Hippocampal formation (tissue), 2 donors: ENCODE data around the gene COX7A2L.
"Not testable (repeated sequence)": the region's sequence is repeated elsewhere in the genome, so short reads cannot be mapped to it uniquely, and the experiment has no call there.

ENCODE experiments used
- DNase-seq, 2 donors: peaks; one replicate each; lab custom pipeline; 2025; lab: John Stamatoyannopoulos, UW

The COX7A2L gene

DNA sequence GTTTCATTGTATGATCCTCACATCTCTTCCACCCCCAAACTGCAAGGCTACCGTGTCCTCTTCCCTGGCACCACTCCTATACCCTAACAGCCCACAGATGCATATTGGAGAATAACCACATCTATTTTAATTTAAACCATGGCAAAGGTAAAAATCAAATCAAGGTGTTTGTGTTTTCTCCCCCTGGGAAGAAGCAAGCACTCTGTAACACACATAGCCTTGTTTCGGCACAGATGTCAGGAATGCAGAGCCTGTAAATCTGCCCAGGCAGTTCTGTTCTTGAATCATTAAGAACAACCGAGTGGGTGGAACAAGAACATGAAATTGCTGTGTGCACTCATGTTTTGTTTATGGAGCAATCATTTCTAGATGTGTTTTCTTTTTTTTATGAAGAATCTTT lies 6.8 kb upstream of the COX7A2L start:
- peak in 1 of 2 donors; percentile 36 for DNase-seq

GRCh38 chr2:42366411-42366810 lies 5.4 kb upstream of the COX7A2L start:
- no peak for DNase-seq

DNA sequence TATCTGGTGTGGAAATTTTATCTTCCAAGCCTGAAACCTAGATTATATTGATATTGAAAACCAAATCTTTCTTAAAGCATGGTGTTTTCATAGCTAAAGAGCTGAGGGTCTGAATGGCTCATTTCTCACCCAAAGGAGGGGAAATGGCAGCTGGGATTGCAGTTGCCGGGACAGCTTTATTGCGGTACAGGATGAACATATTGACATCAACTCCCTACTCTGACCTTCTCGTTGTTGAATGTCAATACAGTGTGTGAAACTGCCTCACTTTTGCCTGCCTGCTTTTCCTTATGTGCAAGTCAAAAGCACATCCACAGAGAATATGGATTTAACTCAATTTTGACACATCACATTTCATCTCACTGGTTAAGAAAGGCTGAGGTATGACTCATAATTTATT lies 3.6 kb upstream of the COX7A2L start:
- DNase-seq = no peak

DNA sequence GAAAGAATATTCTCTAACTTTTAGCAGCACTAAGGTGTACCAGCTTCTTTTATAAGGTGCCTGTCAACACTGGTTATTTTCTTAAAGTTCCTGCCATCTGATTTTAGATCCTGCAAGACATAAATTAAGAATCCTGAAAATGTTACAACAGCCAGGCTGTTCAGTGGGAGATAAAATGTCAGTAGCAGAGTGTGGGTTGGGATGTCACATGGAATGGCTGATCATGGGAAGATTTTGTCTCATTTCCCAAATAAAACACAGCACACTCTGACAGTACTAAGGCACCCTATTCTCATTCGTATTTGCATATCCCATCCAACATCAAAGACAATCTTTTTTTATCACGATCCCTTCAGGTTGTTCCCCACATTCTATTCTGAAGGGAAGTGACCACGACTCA lies 2.4 kb upstream of the COX7A2L start:
- no peak for DNase-seq

DNA sequence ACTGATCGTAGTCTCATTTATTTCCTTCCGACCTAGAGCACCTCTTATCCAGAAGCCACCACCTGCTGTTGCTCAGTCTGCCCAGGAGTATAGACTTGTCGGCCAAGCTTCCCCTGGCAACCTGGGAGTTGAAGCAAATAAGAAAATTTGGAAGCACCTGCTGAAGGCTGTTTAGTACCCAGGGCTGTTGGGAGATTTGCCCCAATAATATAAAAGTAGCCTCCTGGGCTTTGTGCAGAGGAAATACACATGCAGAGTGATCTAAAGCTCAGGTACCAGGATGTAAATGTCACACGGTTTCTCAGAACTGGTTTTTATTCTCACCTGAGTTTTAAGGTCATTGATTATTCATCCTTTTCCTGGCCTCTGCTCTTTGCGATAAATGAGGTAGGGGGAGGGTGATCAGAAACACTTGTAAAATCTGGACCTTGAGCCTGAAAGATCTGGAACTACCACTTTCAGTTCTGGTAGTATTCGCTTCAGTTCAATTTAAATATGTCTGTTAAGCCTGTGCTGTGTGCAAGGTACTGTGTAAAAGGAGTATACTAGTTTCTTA lies 789 bp upstream of the COX7A2L start:
- no peak for DNase-seq

- no peak for DNase-seq
Measured at GRCh38 chr2:42360493-42360889, 526 bp downstream of the COX7A2L start.

DNA sequence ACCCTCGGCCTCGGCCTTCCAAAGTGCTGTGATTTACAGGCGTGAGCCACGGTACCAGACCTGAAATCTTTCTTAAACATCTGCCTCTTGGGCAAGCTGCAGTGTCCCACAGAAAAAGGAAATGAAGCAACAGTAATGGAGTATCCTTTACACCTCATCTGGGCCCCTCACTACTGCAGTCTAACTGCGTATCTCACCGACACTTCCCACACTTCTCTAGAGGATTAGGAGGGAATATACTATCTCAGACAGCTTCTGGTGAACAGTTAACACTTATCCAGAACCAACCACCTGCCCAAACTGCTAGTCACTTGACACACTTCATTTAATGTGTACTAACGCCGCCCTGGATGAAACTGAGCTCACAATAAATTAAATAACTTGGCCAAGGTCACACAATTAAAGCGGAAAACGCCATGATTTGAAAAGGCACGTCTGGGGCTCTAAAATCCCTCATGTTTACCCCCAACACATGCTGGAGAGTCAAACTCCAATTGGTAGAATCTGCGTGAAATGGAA lies 993 bp downstream of the COX7A2L start:
- DNase-seq = no peak

DNA sequence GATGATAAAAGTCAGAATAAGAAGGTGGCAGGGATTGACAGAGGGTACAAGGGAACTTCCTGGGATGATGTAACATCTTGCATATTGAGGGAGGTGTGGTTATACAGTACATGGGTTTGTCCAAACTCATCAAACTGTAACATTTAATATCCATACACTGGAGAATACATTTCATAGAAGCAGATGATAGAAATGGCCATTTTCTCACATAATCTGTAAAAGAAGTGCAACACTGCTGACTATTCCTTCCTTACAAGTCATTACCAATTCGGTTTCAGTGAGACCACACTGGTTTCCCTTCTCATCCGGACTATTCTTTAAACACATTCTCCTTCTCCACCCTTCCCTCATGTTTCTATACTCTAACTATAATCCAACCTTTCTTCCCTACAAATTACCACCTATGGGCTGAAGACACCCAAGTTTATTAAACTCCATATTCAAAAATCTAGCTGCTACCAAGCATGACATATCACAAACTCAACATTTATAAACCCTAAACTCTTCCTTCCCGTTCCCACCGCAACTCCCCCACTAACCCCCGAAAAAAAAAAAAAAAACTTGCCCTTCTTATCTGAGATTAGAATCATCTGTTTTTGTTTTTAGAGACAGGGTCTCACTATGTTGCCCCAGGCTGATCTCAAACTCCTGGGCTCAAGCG lies 1.6 kb downstream of the COX7A2L start:
- no peak for DNase-seq

DNA sequence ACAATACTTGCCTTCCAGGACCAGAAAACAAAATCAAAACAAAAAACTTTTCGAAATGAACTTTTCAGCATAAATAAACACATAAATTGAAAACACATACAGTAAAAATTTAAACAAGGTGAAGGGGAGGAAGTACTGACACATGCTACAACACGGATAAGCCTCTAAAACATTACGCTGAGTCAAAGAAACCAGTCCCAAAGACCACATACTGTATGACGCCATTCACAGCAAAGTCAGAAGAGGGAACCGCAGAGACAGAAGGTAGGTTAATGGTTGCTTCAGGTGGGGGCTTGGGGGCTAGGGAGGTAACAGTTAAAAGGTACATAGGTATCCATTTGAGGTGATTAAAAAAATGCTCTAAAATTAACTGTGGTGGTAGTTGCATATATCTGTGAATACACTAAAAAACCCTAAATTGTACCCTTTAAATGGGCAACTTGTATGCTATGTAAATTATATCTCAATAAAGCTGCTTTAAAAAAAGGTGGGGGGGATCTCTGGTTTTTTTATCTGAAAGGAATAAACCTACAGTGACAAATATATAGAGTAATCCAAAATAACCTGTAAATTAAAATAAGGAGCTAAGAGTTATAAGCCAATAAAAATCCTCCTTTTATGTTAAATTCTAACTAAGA lies 7.1 kb downstream of the COX7A2L start:
- DNase-seq = no peak

GRCh38 chr2:42351864-42352263 lies 9.2 kb downstream of the COX7A2L start:
- DNase-seq = no peak

GRCh38 chr2:42350434-42351063 lies 10.5 kb downstream of the COX7A2L start:
- no peak for DNase-seq

- no peak for DNase-seq
Measured at GRCh38 chr2:42348113-42348805, 12.8 kb downstream of the COX7A2L start.

GRCh38 chr2:42347518-42347917 lies 13.5 kb downstream of the COX7A2L start:
- DNase-seq = not testable (repeated sequence)

GRCh38 chr2:42346856-42347255 lies 14.2 kb downstream of the COX7A2L start:
- DNase-seq = not testable (repeated sequence)

DNA sequence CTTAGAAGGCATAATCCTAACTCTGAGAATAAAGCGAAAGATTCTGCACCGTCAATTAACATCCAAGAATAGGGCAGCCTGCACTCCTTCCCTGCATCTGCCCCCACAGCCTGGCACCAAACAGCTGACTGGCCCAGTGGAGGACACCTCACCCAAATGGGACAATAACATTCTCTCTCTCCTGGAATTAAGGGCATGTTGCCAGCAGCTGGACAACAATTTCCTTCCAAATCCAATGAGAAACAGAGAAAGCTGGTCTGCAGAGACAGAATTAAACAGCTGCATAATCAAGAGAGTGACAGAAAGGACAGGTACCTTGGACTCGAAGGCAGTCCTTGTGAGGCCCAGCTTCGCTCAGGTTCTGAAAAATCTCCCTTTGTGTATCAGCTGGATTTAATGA lies 15.0 kb downstream of the COX7A2L start:
- DNase-seq = no peak

GRCh38 chr2:42342795-42343241 lies 18.2 kb downstream of the COX7A2L start:
- no peak for DNase-seq

- no peak for DNase-seq
Measured at GRCh38 chr2:42342061-42342794, 18.8 kb downstream of the COX7A2L start.

- DNase-seq = no peak
Measured at GRCh38 chr2:42340938-42341636, 19.9 kb downstream of the COX7A2L start.

DNA sequence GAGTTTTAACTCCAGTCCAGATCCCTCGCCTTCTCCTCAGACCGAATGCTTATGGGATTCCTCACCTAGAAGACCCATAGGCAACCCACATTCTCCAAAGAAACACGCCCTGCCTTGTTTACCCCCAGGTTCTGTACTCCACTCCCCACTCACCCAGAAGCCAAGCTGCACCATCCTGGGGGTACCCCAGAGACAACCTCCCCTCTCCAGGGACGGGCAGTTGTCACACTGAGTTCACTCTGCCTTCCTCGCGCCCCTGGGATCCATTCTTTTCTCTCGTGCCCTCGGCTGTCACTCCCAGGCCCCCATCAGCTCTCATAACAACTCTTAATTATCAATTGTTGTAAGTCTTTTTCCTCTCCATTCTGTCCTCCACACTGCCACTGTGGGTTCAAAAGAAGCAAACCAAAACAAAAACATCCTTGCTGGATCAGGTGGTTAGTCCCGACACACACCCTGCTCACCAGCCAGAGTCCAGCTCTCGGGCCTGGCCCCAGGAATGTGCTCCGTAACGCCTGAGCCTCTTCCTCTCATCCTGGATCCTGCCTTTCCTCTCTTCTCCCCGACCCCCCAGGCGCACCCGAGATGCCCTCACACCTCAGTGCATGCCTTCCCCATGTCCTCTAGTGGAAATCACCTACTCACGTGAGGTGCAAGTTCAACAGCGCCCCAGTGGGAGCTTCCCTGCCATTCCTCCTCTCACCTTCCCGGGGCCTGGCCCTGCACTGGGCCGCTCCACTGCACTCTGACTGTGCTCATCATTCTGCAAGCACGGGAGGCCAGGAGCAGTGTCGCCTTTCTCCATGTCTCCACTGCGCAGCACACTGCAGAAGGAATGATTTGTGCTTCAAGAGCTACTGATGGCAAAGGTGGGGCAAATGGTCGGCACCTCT lies 20.7 kb downstream of the COX7A2L start:
- DNase-seq = no peak
